Endodermal cell (in vitro differentiated cells): Measurements from ENCODE around the gene SPEF2. TPM values are rescaled to one million over a fixed set of nuclear protein-coding genes. Genes with fewer than 3 reads are reported as not detected.

Experiments
- DNase-seq: peaks from one replicate; pipeline ENCODE4 v3.0.0-alpha.2; 2017
- H3K27ac ChIP-seq: 2 replicates; pipeline ENCODE4 v1.5.1; 2013; ENCODE audit warnings: mild to moderate bottlenecking, low read depth, low read length, moderate library complexity
- H3K27me3 ChIP-seq: 2 replicates; pipeline ENCODE4 v1.6.1; 2013; ENCODE audit warnings: mild to moderate bottlenecking, low read length, moderate library complexity; ENCODE audit not compliant: insufficient read depth, control insufficient read depth, poor library complexity, severe bottlenecking
- H3K36me3 ChIP-seq: 2 replicates; pipeline ENCODE4 v1.7.0; 2013; ENCODE audit warnings: mild to moderate bottlenecking, low read length, moderate library complexity; ENCODE audit not compliant: control insufficient read depth, insufficient read depth
- H3K4me1 ChIP-seq: one replicate; pipeline ENCODE4 v1.7.0; 2013; ENCODE audit warnings: low read length; ENCODE audit not compliant: control insufficient read depth, insufficient read depth
- H3K4me3 ChIP-seq: 2 replicates; pipeline ENCODE4 v1.5.1; 2013; ENCODE audit warnings: mild to moderate bottlenecking, low read length, moderate library complexity
- H3K9ac ChIP-seq: 2 replicates; pipeline ENCODE4 v1.6.1; 2013; ENCODE audit warnings: mild to moderate bottlenecking, low read length, moderate library complexity; ENCODE audit not compliant: poor library complexity, severe bottlenecking; ENCODE audit errors: extremely low read depth
- H3K9me3 ChIP-seq: 2 replicates; pipeline ENCODE4 v1.6.1; 2013; ENCODE audit warnings: mild to moderate bottlenecking, low read length, moderate library complexity; ENCODE audit not compliant: control insufficient read depth
- H3K27ac Mint-ChIP-seq: 2 replicates; pipeline ENCODE4 v1.8.0; 2020; ENCODE audit warnings: mixed read lengths
- H3K27me3 Mint-ChIP-seq: 2 replicates; pipeline ENCODE4 v1.8.0; 2021; ENCODE audit warnings: mild to moderate bottlenecking, mixed read lengths; ENCODE audit not compliant: insufficient read depth
- H3K36me3 Mint-ChIP-seq: 2 replicates; pipeline ENCODE4 v1.8.0; 2020; ENCODE audit warnings: low read depth, mixed read lengths
- H3K4me1 Mint-ChIP-seq: 2 replicates; pipeline ENCODE4 v1.8.0; 2020; ENCODE audit warnings: mixed read lengths
- H3K4me3 Mint-ChIP-seq: 2 replicates; pipeline ENCODE4 v1.8.0; 2020; ENCODE audit warnings: mild to moderate bottlenecking, moderate library complexity, mixed read lengths
- H3K9me3 Mint-ChIP-seq: 2 replicates; pipeline ENCODE4 v1.8.0; 2020; ENCODE audit warnings: mild to moderate bottlenecking, mixed read lengths
- CTCF ChIP-seq: fragments of 200-600 bp; sonication (generic); conservative IDR thresholded peaks from 2 replicates; pipeline ENCODE4 v1.5.0; 2021; ENCODE audit warnings: antibody characterized with exemption, mild to moderate bottlenecking
- WGBS, 2 experiments: methylation state at CpG; one replicate each; pipeline versions ENCODE4 v1.1.5 to v1.1.7; 2013; ENCODE audit warnings: missing lambda C conversion rate in 2 of 2, mixed read lengths in 1 of 2; ENCODE audit not compliant: insufficient coverage in 1 of 2, insufficient read length in 1 of 2; 5-methylcytosine and 5-hydroxymethylcytosine counted together
- total RNA-seq, 2 donors: library from RNA; stranded (reverse); fragmentation: NEBNext Ultra II Directional in 1 of 2; extraction: Animal tissue kit (Norgen Biotek cat#: 25700) in 1 of 2; gene quantifications; 2 replicates in 1 of 2; 3 replicates in 1 of 2; pipeline ENCODE4 v1.2.1, GENCODE V29; 2021

Gene SPEF2
- total RNA-seq, 2 donors from 2014 or later = 3.3 to 4.0 TPM

GRCh38 chr5:35790457-35790822, 172.8 kb downstream of the SPEF2 start:
- H3K9ac ChIP-seq = no peak overlapping the region
- H3K4me1 ChIP-seq = no peaks in the 10 kb centered on the region
- H3K27me3 ChIP-seq = no peaks in the 10 kb centered on the region
- peaks cover 25% of the 10 kb centered on the region for H3K4me1 Mint-ChIP-seq
- DNase-seq = no peak
- no peaks in the 10 kb centered on the region for H3K27me3 Mint-ChIP-seq
- no peak for TF ChIP-seq CTCF
- H3K36me3 Mint-ChIP-seq = no peaks in the 10 kb centered on the region
- no peaks in the 10 kb centered on the region for H3K36me3 ChIP-seq
- H3K9me3 ChIP-seq = no peaks in the 10 kb centered on the region
- no peak overlapping the region for H3K27ac Mint-ChIP-seq
- H3K9me3 Mint-ChIP-seq = no peaks in the 10 kb centered on the region
- no peak overlapping the region for H3K4me3 Mint-ChIP-seq
- 100% methylated on average over 1 of the region's 1 CpG; no CpG with 5 or more reads in 1 of the 2 experiments for WGBS, 2 experiments
- no peak overlapping the region for H3K4me3 ChIP-seq
- H3K27ac ChIP-seq = no peak overlapping the region

- H3K27me3 ChIP-seq = no peaks in the 10 kb centered on the region
- H3K36me3 Mint-ChIP-seq = no peaks in the 10 kb centered on the region
- peaks cover 35% of the 10 kb centered on the region for H3K4me1 Mint-ChIP-seq
- TF ChIP-seq CTCF = no peak
- peaks cover 18% of the 10 kb centered on the region for H3K4me1 ChIP-seq
- H3K27ac ChIP-seq = no peak overlapping the region
- H3K4me3 Mint-ChIP-seq = no peak overlapping the region
- no peaks in the 10 kb centered on the region for H3K36me3 ChIP-seq
- no peaks in the 10 kb centered on the region for H3K9me3 Mint-ChIP-seq
- no peak overlapping the region for H3K9ac ChIP-seq
- no peaks in the 10 kb centered on the region for H3K9me3 ChIP-seq
- H3K4me3 ChIP-seq = no peak overlapping the region
- H3K27me3 Mint-ChIP-seq = no peaks in the 10 kb centered on the region
- no peak for DNase-seq
- H3K27ac Mint-ChIP-seq = no peak overlapping the region
Measured at GRCh38 chr5:35794328-35794619, 176.6 kb downstream of the SPEF2 start.

- Mint-ChIP-seq H3K4me1 (peaks cover 34% of the 10 kb centered on the region), H3K27me3 (no peaks in the 10 kb centered on the region), H3K9me3 (no peaks in the 10 kb centered on the region), H3K27ac (peak overlapping the region; percentile 27), H3K4me3 (no peak overlapping the region), H3K36me3 (no peaks in the 10 kb centered on the region)
- no peak for TF ChIP-seq CTCF
- Histone ChIP-seq H3K9ac (no peak overlapping the region), H3K27me3 (no peaks in the 10 kb centered on the region), H3K4me1 (peaks cover 18% of the 10 kb centered on the region), H3K4me3 (no peak overlapping the region), H3K36me3 (no peaks in the 10 kb centered on the region), H3K27ac (no peak overlapping the region), H3K9me3 (no peaks in the 10 kb centered on the region)
- WGBS, 2 experiments = 88% methylated on average over 5 to 8 of the region's 8 CpGs
- no peak for DNase-seq
Measured at GRCh38 chr5:35794684-35795375, 177.2 kb downstream of the SPEF2 start.
